ENCODE measurements around the gene ADAMTS2.
"Not testable (repeated sequence)": the region's sequence is repeated elsewhere in the genome, so short reads cannot be mapped to it uniquely, and the experiment has no call there.

The ADAMTS2 gene

GRCh38 chr5:179324760-179325295 lies 20.4 kb downstream of the ADAMTS2 start:
- TF ChIP-seq CTCF (conservative IDR thresholded peaks at IDR 0.05; ENCODE audit: low read depth, low read length): no peak
- no peak for DNase-seq (ENCODE audit: low read depth)
- H3K4me3 ChIP-seq (ENCODE audit: low read depth, low read length): no peak overlapping the region

- not testable (repeated sequence) for H3K4me3 ChIP-seq (ENCODE audit: low read depth, low read length); DNase-seq (ENCODE audit: low read depth)
Observed at GRCh38 chr5:179324316-179324715, 20.9 kb downstream of the ADAMTS2 start.

GRCh38 chr5:179323026-179323870 lies 22.0 kb downstream of the ADAMTS2 start:
- no peak for TF ChIP-seq CTCF (conservative IDR thresholded peaks at IDR 0.05; ENCODE audit: low read depth, low read length)
- no peak overlapping the region for H3K4me3 ChIP-seq (ENCODE audit: low read depth, low read length)
- DNase-seq (ENCODE audit: low read depth): no peak

- DNase-seq (ENCODE audit: low read depth): no peak
- no peak for TF ChIP-seq CTCF (conservative IDR thresholded peaks at IDR 0.05; ENCODE audit: low read depth, low read length)
- no peak overlapping the region for H3K4me3 ChIP-seq (ENCODE audit: low read depth, low read length)
Observed at GRCh38 chr5:179322071-179323025, 22.9 kb downstream of the ADAMTS2 start.

- H3K4me3 ChIP-seq (ENCODE audit: low read depth, low read length): no peak overlapping the region
- no peak for DNase-seq (ENCODE audit: low read depth)
- no peak for TF ChIP-seq CTCF (conservative IDR thresholded peaks at IDR 0.05; ENCODE audit: low read depth, low read length)
Observed at GRCh38 chr5:179321206-179321987, 23.9 kb downstream of the ADAMTS2 start.

- no peak for TF ChIP-seq CTCF (conservative IDR thresholded peaks at IDR 0.05; ENCODE audit: low read depth, low read length)
- no peak overlapping the region for H3K4me3 ChIP-seq (ENCODE audit: low read depth, low read length)
- peak; percentile 72 for DNase-seq (ENCODE audit: low read depth)
Observed at GRCh38 chr5:179319741-179320281, 25.4 kb downstream of the ADAMTS2 start.

All from choroid plexus epithelial cell (primary cell).